ENCODE results near the gene PARD6G. TPM values are rescaled to one million over a fixed set of nuclear protein-coding genes. Genes with fewer than 3 reads are reported as not detected.
"Not testable (repeated sequence)": the region's sequence is repeated elsewhere in the genome, so short reads cannot be mapped to it uniquely, and the experiment has no call there.

PARD6G gene
- polyA plus RNA-seq, 4 donors: 0.45 to 4.9 (median 2.8) TPM

DNA sequence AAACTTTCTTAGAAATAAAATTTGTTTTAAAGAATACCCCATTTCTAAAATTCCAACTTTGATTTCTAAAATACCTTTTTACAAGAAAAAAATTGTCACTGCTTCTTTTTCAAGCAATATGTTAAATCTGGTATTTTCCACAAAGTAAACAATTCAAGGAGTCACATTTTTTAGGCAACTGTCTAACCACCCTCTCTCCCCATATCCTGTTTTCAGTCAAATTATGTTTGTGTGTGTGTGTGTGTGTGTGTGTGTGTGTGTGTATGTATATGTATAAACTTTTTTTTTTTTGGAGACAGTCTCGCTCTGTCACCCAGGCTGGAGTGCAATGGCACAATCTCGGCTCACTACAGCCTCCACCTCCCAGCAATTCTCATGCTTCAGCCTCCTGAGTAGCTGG, 79.0 kb downstream of the PARD6G start:
- no peak overlapping the region for H3K27ac ChIP-seq (ENCODE audit: low read depth in 1 of 3, low read length in 2 of 3)
- H3K27me3 ChIP-seq (ENCODE audit: control insufficient read depth in 3 of 3, insufficient read depth in 3 of 3, low read length in 3 of 3): no peaks in the 10 kb centered on the region
- H3K4me3 ChIP-seq (ENCODE audit: low read depth in 1 of 3, low read length in 3 of 3): no peak overlapping the region
- H3K36me3 ChIP-seq (ENCODE audit: control insufficient read depth in 3 of 3, insufficient read depth in 2 of 3, low read depth in 1 of 3, low read length in 3 of 3): peaks cover 0 to 2% (median 0%) of the 10 kb centered on the region in 3 donors
- WGBS, 3 donors: 81 to 88% (median 86%) methylated on average over 2 of the region's 2 CpGs
- no peak for DNase-seq
- H3K4me1 ChIP-seq (ENCODE audit: control insufficient read depth in 3 of 3, insufficient read depth in 2 of 3, low read depth in 1 of 3, low read length in 2 of 3): no peaks in the 10 kb centered on the region
- H3K9me3 ChIP-seq (ENCODE audit: control insufficient read depth in 2 of 2, insufficient read depth in 1 of 2, low read depth in 1 of 2, low read length in 1 of 2): peaks cover 0 to 18% of the 10 kb centered on the region in 2 donors
- FAIRE-seq: no peak

DNA sequence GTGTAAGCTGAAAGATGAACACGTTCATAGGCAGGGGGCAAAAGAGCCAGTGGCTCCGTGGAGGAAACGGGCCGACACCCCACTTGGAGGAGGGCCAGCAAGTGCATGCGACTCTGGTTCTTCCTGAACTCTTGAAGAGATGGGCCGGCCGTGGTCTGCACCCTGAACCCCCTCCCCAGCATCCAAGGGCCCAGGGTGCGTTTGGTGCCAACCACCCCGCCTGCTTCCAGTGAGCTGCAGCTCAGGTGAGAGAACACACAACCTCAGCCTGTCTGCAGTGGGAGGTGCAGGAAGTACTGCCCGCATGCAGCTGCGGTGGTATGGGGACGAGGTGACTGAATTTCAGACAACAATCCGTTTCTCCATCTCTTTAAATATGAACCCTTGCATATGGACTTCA, 79.4 kb downstream of the PARD6G start:
- Histone ChIP-seq H3K27me3 (ENCODE audit: control insufficient read depth in 3 of 3, insufficient read depth in 3 of 3, low read length in 3 of 3) (no peaks in the 10 kb centered on the region), H3K4me1 (ENCODE audit: control insufficient read depth in 3 of 3, insufficient read depth in 2 of 3, low read depth in 1 of 3, low read length in 2 of 3) (no peaks in the 10 kb centered on the region), H3K36me3 (ENCODE audit: control insufficient read depth in 3 of 3, insufficient read depth in 2 of 3, low read depth in 1 of 3, low read length in 3 of 3) (peaks cover 0 to 5% (median 0%) of the 10 kb centered on the region in 3 donors), H3K9me3 (ENCODE audit: control insufficient read depth in 2 of 2, insufficient read depth in 1 of 2, low read depth in 1 of 2, low read length in 1 of 2) (peaks cover 0 to 18% of the 10 kb centered on the region in 2 donors), H3K4me3 (ENCODE audit: low read depth in 1 of 3, low read length in 3 of 3) (no peak overlapping the region), H3K27ac (ENCODE audit: low read depth in 1 of 3, low read length in 2 of 3) (no peak overlapping the region)
- 65 to 73% (median 71%) methylated on average over 13 of the region's 13 CpGs for WGBS, 3 donors
- DNase-seq (no peak), FAIRE-seq (no peak)

- WGBS, 3 donors: 90 to 91% (median 91%) methylated on average over 9 of the region's 9 CpGs
- no peaks in the 10 kb centered on the region for H3K27me3 ChIP-seq (ENCODE audit: control insufficient read depth in 3 of 3, insufficient read depth in 3 of 3, low read length in 3 of 3)
- DNase-seq (no peak), FAIRE-seq (no peak)
- no peak overlapping the region for H3K27ac ChIP-seq (ENCODE audit: low read depth in 1 of 3, low read length in 2 of 3)
- peaks cover 0 to 18% of the 10 kb centered on the region in 2 donors for H3K9me3 ChIP-seq (ENCODE audit: control insufficient read depth in 2 of 2, insufficient read depth in 1 of 2, low read depth in 1 of 2, low read length in 1 of 2)
- peaks cover 0 to 8% (median 0%) of the 10 kb centered on the region in 3 donors for H3K36me3 ChIP-seq (ENCODE audit: control insufficient read depth in 3 of 3, insufficient read depth in 2 of 3, low read depth in 1 of 3, low read length in 3 of 3)
- H3K4me1 ChIP-seq (ENCODE audit: control insufficient read depth in 3 of 3, insufficient read depth in 2 of 3, low read depth in 1 of 3, low read length in 2 of 3): no peaks in the 10 kb centered on the region
- H3K4me3 ChIP-seq (ENCODE audit: low read depth in 1 of 3, low read length in 3 of 3): no peak overlapping the region
Observed at GRCh38 chr18:80167331-80167730, 80.0 kb downstream of the PARD6G start.

DNA sequence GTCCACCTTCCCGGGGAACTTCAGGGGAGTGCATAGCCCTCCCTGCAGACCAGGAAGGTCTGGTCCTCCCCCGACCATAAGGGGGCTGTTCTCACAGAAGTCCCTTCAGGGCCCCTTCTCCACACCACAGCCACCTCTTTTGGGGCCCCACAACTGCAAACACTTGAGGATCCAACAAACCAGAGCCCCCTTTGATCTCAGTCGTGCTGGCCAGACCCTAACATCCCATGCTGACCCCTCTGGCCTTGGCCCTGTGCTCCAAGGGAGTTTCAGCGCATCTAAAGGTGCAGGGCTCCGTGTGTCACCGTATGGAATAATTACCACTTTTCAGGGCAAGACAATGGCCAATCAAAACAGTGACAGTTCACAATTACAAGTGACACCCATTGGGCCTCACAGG, 80.6 kb downstream of the PARD6G start:
- peaks cover 0 to 18% of the 10 kb centered on the region in 2 donors for H3K9me3 ChIP-seq (ENCODE audit: control insufficient read depth in 2 of 2, insufficient read depth in 1 of 2, low read depth in 1 of 2, low read length in 1 of 2)
- H3K4me1 ChIP-seq (ENCODE audit: control insufficient read depth in 3 of 3, insufficient read depth in 2 of 3, low read depth in 1 of 3, low read length in 2 of 3): no peaks in the 10 kb centered on the region
- no peaks in the 10 kb centered on the region for H3K27me3 ChIP-seq (ENCODE audit: control insufficient read depth in 3 of 3, insufficient read depth in 3 of 3, low read length in 3 of 3)
- H3K27ac ChIP-seq (ENCODE audit: low read depth in 1 of 3, low read length in 2 of 3): no peak overlapping the region
- peaks cover 0 to 8% (median 0%) of the 10 kb centered on the region in 3 donors for H3K36me3 ChIP-seq (ENCODE audit: control insufficient read depth in 3 of 3, insufficient read depth in 2 of 3, low read depth in 1 of 3, low read length in 3 of 3)
- DNase-seq: no peak
- H3K4me3 ChIP-seq (ENCODE audit: low read depth in 1 of 3, low read length in 3 of 3): no peak overlapping the region
- no peak for FAIRE-seq
- 82 to 91% (median 85%) methylated on average over 6 of the region's 6 CpGs for WGBS, 3 donors

DNA sequence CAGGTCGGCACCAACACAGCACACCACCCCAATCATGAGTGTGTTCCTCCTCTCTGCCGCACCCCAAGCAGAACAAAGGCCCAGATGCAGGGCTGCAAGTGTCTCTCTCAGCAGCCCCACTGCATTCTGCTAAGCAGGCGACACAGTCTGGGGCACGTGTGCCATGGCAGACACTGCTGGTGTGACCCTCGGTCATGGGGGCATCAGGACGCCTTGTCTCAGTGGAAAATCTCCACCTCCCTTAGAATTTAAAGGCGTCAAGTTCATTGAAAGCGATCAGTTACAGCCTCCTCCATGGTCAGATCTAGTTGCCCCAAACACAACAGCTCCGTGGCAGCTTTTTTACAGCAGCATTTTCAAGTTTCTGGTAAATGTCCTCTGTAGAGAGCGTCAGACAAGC, 81.1 kb downstream of the PARD6G start:
- no peak overlapping the region for H3K27ac ChIP-seq (ENCODE audit: low read depth in 1 of 3, low read length in 2 of 3)
- FAIRE-seq (no peak), DNase-seq (no peak)
- no peak overlapping the region for H3K4me3 ChIP-seq (ENCODE audit: low read depth in 1 of 3, low read length in 3 of 3)
- H3K9me3 ChIP-seq (ENCODE audit: control insufficient read depth in 2 of 2, insufficient read depth in 1 of 2, low read depth in 1 of 2, low read length in 1 of 2): peaks cover 0 to 18% of the 10 kb centered on the region in 2 donors
- no peaks in the 10 kb centered on the region for H3K27me3 ChIP-seq (ENCODE audit: control insufficient read depth in 3 of 3, insufficient read depth in 3 of 3, low read length in 3 of 3)
- 89 to 94% (median 92%) methylated on average over 10 of the region's 10 CpGs for WGBS, 3 donors
- H3K4me1 ChIP-seq (ENCODE audit: control insufficient read depth in 3 of 3, insufficient read depth in 2 of 3, low read depth in 1 of 3, low read length in 2 of 3): no peaks in the 10 kb centered on the region
- H3K36me3 ChIP-seq (ENCODE audit: control insufficient read depth in 3 of 3, insufficient read depth in 2 of 3, low read depth in 1 of 3, low read length in 3 of 3): peaks cover 0 to 8% (median 0%) of the 10 kb centered on the region in 3 donors

DNA sequence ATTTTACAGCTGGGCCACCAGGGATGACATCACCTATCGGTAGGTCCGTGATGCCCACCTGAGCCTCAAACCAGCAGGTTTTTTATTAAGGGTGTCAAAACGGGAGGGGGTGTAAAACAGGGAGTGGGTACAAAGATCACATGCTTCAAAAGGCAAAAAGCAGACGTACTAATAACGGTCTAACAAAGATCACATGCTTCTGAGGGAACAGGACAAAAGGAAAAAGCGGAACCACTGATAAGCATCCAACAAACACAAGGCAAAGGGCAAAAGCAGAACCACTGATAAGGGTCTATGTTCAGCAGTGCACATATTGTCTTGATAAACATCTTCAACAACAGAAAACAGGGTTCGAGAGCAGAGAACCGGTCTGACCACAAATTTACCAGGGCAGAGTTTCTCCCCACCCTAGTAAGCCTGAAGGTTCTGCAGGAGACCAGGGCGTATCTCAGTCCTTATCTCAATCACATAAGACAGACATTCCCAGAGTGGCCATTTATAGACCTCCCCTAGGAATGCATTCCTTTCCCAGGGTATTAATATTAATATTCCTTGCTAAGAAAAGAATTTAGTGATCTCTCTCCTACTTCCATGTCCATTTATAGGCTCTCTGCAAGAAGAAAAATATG, 82.5 kb downstream of the PARD6G start:
- not testable (repeated sequence) for H3K27ac ChIP-seq (ENCODE audit: low read depth in 1 of 3, low read length in 2 of 3); DNase-seq; H3K4me1 ChIP-seq (ENCODE audit: control insufficient read depth in 3 of 3, insufficient read depth in 2 of 3, low read depth in 1 of 3, low read length in 2 of 3); H3K4me3 ChIP-seq (ENCODE audit: low read depth in 1 of 3, low read length in 3 of 3); FAIRE-seq; H3K27me3 ChIP-seq (ENCODE audit: control insufficient read depth in 3 of 3, insufficient read depth in 3 of 3, low read length in 3 of 3)
- WGBS, 3 donors: 60 to 81% (median 60%) methylated on average over 9 of the region's 9 CpGs
- H3K9me3 ChIP-seq (ENCODE audit: control insufficient read depth in 2 of 2, insufficient read depth in 1 of 2, low read depth in 1 of 2, low read length in 1 of 2): peaks cover 0 to 18% of the 10 kb centered on the region in 2 donors
- peaks cover 0 to 10% (median 0%) of the 10 kb centered on the region in 3 donors for H3K36me3 ChIP-seq (ENCODE audit: control insufficient read depth in 3 of 3, insufficient read depth in 2 of 3, low read depth in 1 of 3, low read length in 3 of 3)

DNA sequence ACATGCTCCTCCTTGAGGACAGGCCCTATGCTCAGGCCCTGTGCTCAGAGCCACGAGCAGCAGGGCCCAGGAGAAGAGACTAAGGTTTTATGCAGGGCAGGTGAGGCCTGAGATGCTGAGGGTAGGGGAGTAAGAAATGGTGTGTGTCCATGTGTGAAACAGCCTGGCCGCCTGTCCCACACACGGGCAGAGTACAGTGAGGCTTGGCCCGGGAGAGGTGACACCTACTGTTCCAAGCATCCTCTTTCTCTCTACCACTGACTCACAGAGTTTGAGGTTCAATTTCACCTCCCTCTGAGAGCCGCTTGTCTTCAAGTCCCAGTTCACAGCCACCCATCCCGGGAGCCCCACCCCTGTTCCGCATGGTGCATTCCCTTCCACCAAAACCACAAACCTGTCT, 84.1 kb downstream of the PARD6G start:
- no peak overlapping the region for H3K4me3 ChIP-seq (ENCODE audit: low read depth in 1 of 3, low read length in 3 of 3)
- 93 to 96% (median 95%) methylated on average over 7 of the region's 7 CpGs for WGBS, 3 donors
- no peak overlapping the region for H3K27ac ChIP-seq (ENCODE audit: low read depth in 1 of 3, low read length in 2 of 3)
- FAIRE-seq: no peak
- DNase-seq: no peak
- no peaks in the 10 kb centered on the region for H3K4me1 ChIP-seq (ENCODE audit: control insufficient read depth in 3 of 3, insufficient read depth in 2 of 3, low read depth in 1 of 3, low read length in 2 of 3)
- H3K9me3 ChIP-seq (ENCODE audit: control insufficient read depth in 2 of 2, insufficient read depth in 1 of 2, low read depth in 1 of 2, low read length in 1 of 2): peaks cover 0 to 18% of the 10 kb centered on the region in 2 donors
- no peaks in the 10 kb centered on the region for H3K27me3 ChIP-seq (ENCODE audit: control insufficient read depth in 3 of 3, insufficient read depth in 3 of 3, low read length in 3 of 3)
- H3K36me3 ChIP-seq (ENCODE audit: control insufficient read depth in 3 of 3, insufficient read depth in 2 of 3, low read depth in 1 of 3, low read length in 3 of 3): peaks cover 0 to 10% (median 0%) of the 10 kb centered on the region in 3 donors

DNA sequence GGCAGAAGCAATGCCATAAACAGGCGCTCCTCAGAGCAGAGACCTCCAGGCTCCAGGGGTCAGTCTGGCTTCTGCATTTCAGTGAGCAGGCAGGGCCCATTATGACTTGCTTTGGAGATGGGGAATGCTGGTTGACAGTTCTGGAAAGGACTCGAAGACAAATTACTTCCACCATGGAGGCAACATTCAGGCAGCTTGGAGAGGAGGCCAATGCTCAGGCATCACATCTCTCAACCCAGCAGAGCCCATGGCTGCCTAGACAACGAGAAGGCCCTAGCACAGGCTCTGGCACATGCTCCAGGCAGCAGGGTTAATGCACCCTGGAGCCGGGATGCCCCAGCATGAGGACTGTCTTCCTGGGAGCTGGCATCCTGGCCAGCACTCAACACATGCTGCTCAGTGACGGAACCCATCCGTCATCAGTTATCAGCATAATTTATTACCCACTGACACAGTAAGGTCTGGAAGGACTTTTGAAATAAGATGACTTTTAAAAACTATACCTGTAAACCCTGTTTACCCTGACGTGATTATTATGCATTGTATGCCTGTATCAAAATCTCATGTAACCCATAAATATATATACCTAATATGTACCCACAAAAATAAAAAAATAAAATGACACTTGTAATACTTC, 85.4 kb downstream of the PARD6G start:
- no peak overlapping the region for H3K27ac ChIP-seq (ENCODE audit: low read depth in 1 of 3, low read length in 2 of 3)
- 75 to 88% (median 80%) methylated on average over 7 of the region's 7 CpGs for WGBS, 3 donors
- DNase-seq: no peak
- peaks cover 0 to 10% (median 0%) of the 10 kb centered on the region in 3 donors for H3K36me3 ChIP-seq (ENCODE audit: control insufficient read depth in 3 of 3, insufficient read depth in 2 of 3, low read depth in 1 of 3, low read length in 3 of 3)
- H3K27me3 ChIP-seq (ENCODE audit: control insufficient read depth in 3 of 3, insufficient read depth in 3 of 3, low read length in 3 of 3): no peaks in the 10 kb centered on the region
- peaks cover 0 to 18% of the 10 kb centered on the region in 2 donors for H3K9me3 ChIP-seq (ENCODE audit: control insufficient read depth in 2 of 2, insufficient read depth in 1 of 2, low read depth in 1 of 2, low read length in 1 of 2)
- FAIRE-seq: no peak
- H3K4me3 ChIP-seq (ENCODE audit: low read depth in 1 of 3, low read length in 3 of 3): no peak overlapping the region
- H3K4me1 ChIP-seq (ENCODE audit: control insufficient read depth in 3 of 3, insufficient read depth in 2 of 3, low read depth in 1 of 3, low read length in 2 of 3): no peaks in the 10 kb centered on the region

Data from small intestine (tissue), 7 donors.